Renal cortex interstitium (tissue), 11 donors: ENCODE data around the gene AHRR. TPM values are rescaled to one million over a fixed set of nuclear protein-coding genes. Genes with fewer than 3 reads are reported as not detected.

ENCODE experiments used
- DNase-seq, 11 donors: peaks; one replicate each; pipeline ENCODE4 v3.0.0-alpha.2; 2013; ENCODE audit warnings: low read depth in 9 of 11, low spot score in 4 of 11; ENCODE audit errors: extremely low read depth in 1 of 11
- polyA plus RNA-seq, 3 donors: library from polyadenylated mRNA; unstranded; fragments of 120-200 nt; gene quantifications; one replicate each; pipeline ENCODE4 v1.2.1, GENCODE V29; 2013; ENCODE audit not compliant: insufficient read length in 3 of 3

The AHRR gene
- polyA plus RNA-seq, 3 donors = 2.4 to 3.2 (median 3.1) TPM

GRCh38 chr5:429453-430188, 108.1 kb downstream of the AHRR start:
- no peak for DNase-seq

DNA sequence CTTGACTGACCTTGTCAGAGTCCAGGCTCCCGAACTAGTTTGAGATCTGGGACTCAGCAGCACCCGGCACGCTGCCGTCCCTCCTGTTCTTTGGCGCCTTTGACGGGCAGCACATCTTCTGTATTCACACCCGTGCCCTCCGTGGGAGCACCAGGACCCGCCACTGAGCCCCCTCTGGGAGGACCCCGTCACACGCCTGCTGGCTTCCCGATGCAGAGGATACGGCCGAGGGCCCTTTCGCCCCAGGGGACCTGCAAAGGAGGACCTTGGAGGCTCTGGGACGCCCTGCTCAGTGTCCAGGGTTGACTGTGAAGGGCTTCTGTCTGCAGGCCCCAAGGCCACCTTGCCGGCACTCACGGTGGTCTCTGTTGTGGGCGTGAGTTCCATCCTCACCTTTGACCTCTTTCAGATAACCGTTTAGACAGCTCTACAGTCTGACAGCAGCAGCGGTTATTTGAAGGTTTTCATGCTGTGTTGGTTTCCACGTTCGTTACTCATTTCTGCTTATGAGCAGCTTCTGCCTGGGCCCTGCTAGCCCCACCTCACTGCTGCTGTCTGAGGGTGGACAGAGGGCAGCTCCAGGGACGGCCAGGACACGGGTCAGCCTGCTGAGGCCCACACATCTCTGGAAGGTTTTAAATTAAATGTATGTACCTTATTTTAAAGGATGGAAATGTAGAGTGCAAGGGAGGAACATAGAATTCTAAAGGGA, 108.9 kb downstream of the AHRR start:
- DNase-seq = no peak

DNA sequence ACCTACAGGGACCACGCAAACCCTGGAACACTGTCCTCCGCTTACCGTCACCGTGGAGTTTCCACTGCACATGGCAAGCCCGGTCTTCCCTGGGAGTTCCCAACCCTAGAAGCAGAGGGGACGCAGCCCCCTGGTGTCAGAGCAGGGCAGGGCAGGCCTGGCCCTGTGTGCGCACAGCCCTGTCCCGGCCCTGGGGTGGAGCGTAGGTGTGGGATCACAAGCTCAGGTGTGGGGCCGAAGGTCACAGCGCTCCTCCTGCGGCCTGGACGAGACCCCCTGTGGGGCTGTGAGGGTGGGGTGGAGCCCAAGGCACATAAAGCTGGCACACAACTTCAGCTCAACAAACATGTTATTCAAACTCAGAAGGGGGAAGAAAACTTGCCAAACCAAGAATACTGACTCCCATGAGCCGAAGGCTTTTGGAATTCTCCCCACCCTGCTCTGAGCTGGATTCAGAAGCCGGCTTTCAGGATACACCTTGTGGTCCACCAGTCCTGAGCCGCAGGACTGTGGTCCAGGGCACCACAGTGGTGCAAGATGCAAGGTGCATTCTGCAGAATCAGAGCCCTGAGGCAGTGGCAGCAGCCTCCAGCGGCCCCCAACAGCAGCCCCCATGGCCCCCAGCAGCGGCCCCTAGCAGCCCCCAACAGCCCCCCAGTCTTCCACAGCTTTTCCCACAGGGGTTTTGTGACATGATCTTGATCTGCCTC, 109.6 kb downstream of the AHRR start:
- peak in 1 of 11 donors; percentile 28 for DNase-seq

- no peak for DNase-seq
Observed at GRCh38 chr5:431711-432050, 110.2 kb downstream of the AHRR start.

GRCh38 chr5:432201-432927, 110.8 kb downstream of the AHRR start:
- DNase-seq = no peak

DNA sequence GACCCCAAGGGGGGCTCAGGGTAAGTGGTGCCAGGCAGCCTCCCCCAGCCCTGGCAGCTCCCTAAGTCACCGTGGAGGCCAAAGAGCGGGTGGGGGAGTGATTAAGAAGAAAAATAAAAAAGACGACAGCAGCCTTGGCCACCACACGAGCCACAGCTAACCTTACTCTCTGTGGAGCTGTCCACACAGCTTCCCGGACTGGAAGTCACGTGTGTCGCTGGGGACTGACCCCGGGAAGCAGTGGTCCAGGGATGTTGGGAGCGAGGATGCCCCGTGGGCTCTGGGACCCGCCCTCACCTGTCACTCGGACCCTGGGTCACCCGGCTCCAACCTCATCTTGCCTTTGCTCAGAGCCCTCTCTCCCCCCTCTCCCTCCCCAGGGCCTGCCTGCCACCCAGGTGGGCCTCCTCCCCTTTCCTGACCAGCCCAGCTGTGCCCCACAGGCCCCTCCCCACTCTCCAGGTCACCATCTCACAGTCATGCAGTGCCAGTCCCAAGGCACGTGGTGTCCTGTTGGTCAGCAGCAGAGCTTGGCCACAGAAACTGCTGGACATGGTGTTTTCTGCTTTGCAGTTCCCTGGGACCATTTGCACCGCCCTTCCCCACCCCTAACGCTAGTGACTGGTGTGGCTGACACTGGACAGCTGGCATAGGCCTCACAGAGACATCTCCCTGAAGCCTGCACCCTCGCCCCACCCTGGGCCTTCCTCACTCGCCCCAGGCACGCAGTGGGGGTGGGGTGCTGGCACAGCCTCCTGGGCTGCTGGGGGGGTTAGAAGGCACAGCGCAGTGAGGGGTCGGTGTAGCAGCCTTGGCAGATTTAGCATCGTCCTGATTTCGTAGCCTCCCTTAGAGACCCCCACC, 111.6 kb downstream of the AHRR start:
- no peak for DNase-seq

DNA sequence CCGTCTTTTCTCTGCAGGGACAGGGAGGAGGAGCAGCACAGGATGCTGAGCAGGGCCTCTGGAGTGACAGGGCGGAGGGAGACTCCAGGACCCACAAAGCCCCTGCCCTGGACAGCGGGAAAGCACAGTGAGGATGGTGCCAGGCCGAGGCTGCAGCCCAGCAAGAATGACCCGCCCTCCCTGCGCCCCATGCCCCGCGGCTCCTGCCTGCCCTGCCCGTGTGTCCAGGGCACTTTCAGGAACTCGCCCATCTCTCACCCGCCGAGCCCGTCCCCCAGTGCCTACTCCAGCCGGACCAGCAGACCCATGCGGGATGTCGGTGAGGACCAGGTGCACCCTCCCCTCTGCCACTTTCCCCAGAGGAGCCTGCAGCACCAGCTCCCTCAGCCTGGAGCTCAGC, 112.3 kb downstream of the AHRR start:
- DNase-seq = no peak

- DNase-seq = no peak
Observed at GRCh38 chr5:434443-435146, 113.1 kb downstream of the AHRR start.

GRCh38 chr5:435156-435790, 113.8 kb downstream of the AHRR start:
- no peak for DNase-seq

GRCh38 chr5:435961-436640, 114.6 kb downstream of the AHRR start:
- no peak for DNase-seq

DNA sequence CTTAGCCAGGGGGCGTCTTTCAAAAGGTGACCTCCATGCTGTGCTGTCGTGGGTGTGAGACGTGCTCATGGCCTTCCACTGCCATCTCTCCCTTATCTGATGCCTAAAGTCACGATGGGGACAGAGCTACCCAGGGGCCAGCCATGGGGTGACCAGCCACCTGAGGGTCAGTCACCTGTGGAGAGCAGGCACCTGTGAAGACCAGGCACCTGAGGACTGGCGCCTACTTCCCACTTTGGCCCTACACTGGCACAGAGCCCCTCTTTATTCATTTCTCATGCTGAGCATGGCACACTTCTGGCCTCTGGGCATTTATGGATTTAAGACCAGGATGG, 115.1 kb downstream of the AHRR start:
- no peak for DNase-seq

DNA sequence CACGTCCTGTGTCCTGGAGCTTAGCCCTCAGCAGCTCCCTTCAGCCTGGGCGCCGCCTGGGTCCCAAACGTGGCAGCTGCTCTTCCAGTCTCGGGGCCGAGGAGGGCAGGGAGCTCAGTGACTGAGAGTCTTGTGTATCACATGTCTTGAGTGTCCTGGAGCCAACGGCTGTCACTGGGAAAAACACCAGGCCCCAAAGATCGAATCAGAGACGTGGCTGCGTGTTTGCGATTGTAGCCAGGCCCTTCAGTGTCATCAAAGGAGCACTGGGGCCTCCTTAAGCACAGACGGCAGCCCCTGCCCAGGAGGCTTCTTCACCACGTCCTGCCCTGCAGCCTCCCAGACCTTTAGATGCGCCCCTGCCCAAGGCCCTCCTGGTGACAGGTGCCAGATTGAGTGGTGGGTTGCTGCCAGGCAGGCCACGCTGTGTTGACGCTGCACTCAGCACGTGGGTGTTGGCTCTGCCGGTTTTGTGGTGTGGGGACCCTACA, 115.8 kb downstream of the AHRR start:
- no peak for DNase-seq

GRCh38 chr5:438481-438981, 117.0 kb downstream of the AHRR start:
- no peak for DNase-seq

- DNase-seq = no peak
Observed at GRCh38 chr5:439181-439580, 117.7 kb downstream of the AHRR start.

DNA sequence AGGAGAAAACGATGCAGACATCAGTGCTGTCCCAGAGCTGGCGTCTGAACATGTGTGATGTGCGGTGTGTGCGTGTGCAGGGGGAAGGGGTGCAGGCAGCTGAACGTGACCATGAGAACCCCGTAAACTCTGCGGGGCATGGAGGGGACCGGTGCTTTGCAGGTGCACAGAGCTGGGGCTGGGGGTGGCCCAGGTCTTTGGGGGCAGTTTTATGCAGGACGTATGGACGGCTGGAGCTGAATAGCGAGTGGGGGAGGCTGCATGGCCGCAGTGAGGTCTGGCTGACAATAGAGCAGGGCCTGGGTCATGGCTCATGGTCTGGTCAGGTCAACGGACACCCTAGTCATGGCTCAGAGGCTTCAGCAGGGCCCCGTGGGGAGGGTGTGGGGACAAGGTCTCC, 118.1 kb downstream of the AHRR start:
- DNase-seq = no peak

DNA sequence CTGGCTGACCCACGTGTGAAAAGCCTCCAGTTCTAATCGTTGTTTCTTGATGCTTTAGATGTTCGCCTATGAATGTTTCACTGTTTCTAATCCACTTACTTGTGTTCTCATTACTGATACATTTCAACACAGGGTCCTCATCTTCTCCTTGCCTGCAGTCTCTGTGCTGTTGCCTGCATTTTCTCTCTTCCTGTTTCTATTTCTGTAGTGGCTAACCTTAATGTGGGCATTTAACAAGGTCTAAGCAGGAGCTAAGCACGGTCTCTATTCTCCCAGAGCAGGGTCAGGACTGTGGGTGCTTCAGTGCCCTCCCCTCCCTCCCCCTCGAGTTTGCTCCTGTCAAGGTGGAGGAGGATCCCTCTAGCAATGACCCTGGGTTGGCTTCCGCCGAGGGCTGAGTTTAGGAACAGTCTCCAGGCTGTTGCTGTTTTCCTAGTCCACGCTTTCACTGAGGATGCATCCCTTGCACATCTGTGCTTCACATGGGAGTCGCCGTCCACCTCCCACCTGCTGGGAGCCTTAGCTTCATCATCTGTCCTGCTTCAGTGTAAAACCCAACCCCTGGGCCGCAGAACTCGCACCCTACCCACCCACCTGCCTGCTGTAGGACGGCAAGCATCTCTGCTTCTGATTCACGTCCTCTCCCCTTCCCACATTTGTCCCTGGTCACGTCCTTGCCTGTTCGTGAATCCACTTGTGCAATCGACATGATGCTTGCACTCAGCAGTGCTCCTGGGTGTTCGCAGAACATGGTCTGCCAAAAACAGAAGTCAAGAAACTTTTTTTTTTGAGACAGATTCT, 119.1 kb downstream of the AHRR start:
- no peak for DNase-seq
